CD8-positive, alpha-beta memory T cell (primary cell): ENCODE measurements around the gene ECI2. TPM values are rescaled to one million over a fixed set of nuclear protein-coding genes. Genes with fewer than 3 reads are reported as not detected.

Experiments used
- CTCF ChIA-PET: fragments of 350-600 bp; sonication (Branson Sonifier 250); formaldehyde crosslinking; loops from one replicate; lab custom pipeline; 2021; ENCODE audit warnings: antibody characterized with exemption; lab: Charles Lee
- POLR2A ChIA-PET: fragments of 350-600 bp; sonication (Branson Sonifier 250); formaldehyde crosslinking; loops from one replicate; lab custom pipeline; 2021; ENCODE audit warnings: antibody characterized with exemption; lab: Charles Lee
- DNase-seq, 5 donors: peaks; one replicate each; pipeline versions ENCODE4 v3.0.0 to v3.0.0-alpha.2; 2020 to 2022; ENCODE audit warnings: mixed read lengths in 1 of 5
- H3K27ac ChIP-seq: one replicate; pipeline ENCODE4 v1.7.0; 2013; ENCODE audit warnings: low read depth, mild to moderate bottlenecking, low read length, moderate library complexity
- H3K27me3 ChIP-seq: 2 replicates; pipeline ENCODE4 v1.7.0; 2013; ENCODE audit warnings: low read length, mild to moderate bottlenecking; ENCODE audit not compliant: insufficient read depth, poor library complexity, severe bottlenecking
- H3K36me3 ChIP-seq: 2 replicates; pipeline ENCODE4 v1.7.0; 2013; ENCODE audit warnings: mild to moderate bottlenecking, low read length, moderate library complexity; ENCODE audit not compliant: insufficient read depth
- H3K4me1 ChIP-seq: 2 replicates; pipeline ENCODE4 v1.7.0; 2013; ENCODE audit warnings: mild to moderate bottlenecking, low read length, moderate library complexity; ENCODE audit not compliant: insufficient read depth
- H3K4me3 ChIP-seq: 2 replicates; pipeline ENCODE4 v1.7.0; 2013; ENCODE audit warnings: mild to moderate bottlenecking, low read length
- H3K9me3 ChIP-seq: 2 replicates; pipeline ENCODE4 v1.7.0; 2013; ENCODE audit warnings: mild to moderate bottlenecking, low read length
- H3K27ac Mint-ChIP-seq, 8 donors: one replicate each; pipeline ENCODE4 v1.8.0; 2020 to 2021; ENCODE audit warnings: mixed read lengths in 8 of 8, mild to moderate bottlenecking in 6 of 8, inconsistent platforms in 3 of 8, moderate library complexity in 3 of 8
- H3K27me3 Mint-ChIP-seq, 2 donors: one replicate each; pipeline ENCODE4 v1.8.0; 2020 to 2021; ENCODE audit warnings: mixed read lengths in 2 of 2, mild to moderate bottlenecking in 1 of 2, moderate library complexity in 1 of 2
- H3K36me3 Mint-ChIP-seq, 3 donors: one replicate each; pipeline ENCODE4 v1.8.0; 2020 to 2021; ENCODE audit warnings: mixed read lengths in 3 of 3, inconsistent platforms in 1 of 3, mild to moderate bottlenecking in 1 of 3
- H3K4me1 Mint-ChIP-seq, 3 donors: one replicate each; pipeline ENCODE4 v1.8.0; 2020 to 2021; ENCODE audit warnings: mixed read lengths in 3 of 3, inconsistent platforms in 1 of 3, mild to moderate bottlenecking in 1 of 3
- H3K4me3 Mint-ChIP-seq, 7 donors: one replicate each; pipeline ENCODE4 v1.8.0; 2020 to 2021; ENCODE audit warnings: mixed read lengths in 7 of 7, mild to moderate bottlenecking in 6 of 7, moderate library complexity in 4 of 7, inconsistent platforms in 2 of 7
- H3K9me3 Mint-ChIP-seq, 5 donors: one replicate each; pipeline ENCODE4 v1.8.0; 2020 to 2022; ENCODE audit warnings: mixed read lengths in 5 of 5, mild to moderate bottlenecking in 3 of 5, moderate library complexity in 2 of 5, inconsistent platforms in 1 of 5
- polyA plus RNA-seq: library from polyadenylated mRNA; unstranded; fragments of 300-500 nt; fragmentation: Illumina TruSeq; gene quantifications from one replicate; pipeline ENCODE4 v1.2.3, GENCODE V29; 2021
- total RNA-seq, 2 experiments: library from RNA; stranded (reverse); gene quantifications; one replicate each; pipeline ENCODE4 v1.2.3, GENCODE V29; 2021

ECI2 gene
- total and polyA plus RNA-seq, 3 experiments from 2014 or later = 28.7 to 84.3 (median 29.5) TPM

GRCh38 chr6:4159491-4159890 lies 24.1 kb upstream of the ECI2 start:
- H3K27ac ChIP-seq = no peak overlapping the region
- no peaks in the 10 kb centered on the region for H3K36me3 ChIP-seq
- CTCF ChIA-PET = no interaction called here
- Mint-ChIP-seq H3K9me3 (no peaks in the 10 kb centered on the region), H3K4me3 (no peak overlapping the region), H3K4me1 (peaks cover 2 to 6% (median 4%) of the 10 kb centered on the region in 3 donors), H3K27ac (no peak overlapping the region), H3K27me3 (peaks cover 5 to 7% of the 10 kb centered on the region in 2 donors), H3K36me3 (no peaks in the 10 kb centered on the region)
- POLR2A ChIA-PET = no interaction called here
- no peaks in the 10 kb centered on the region for H3K9me3 ChIP-seq
- no peak overlapping the region for H3K4me3 ChIP-seq
- H3K27me3 ChIP-seq = no peaks in the 10 kb centered on the region
- DNase-seq = no peak
- H3K4me1 ChIP-seq = peaks cover 5% of the 10 kb centered on the region

- Mint-ChIP-seq H3K4me1 (peaks cover 2 to 6% (median 4%) of the 10 kb centered on the region in 3 donors), H3K9me3 (no peaks in the 10 kb centered on the region), H3K27ac (no peak overlapping the region), H3K4me3 (no peak overlapping the region), H3K36me3 (no peaks in the 10 kb centered on the region), H3K27me3 (peaks cover 5 to 12% of the 10 kb centered on the region in 2 donors)
- H3K27me3 ChIP-seq = no peaks in the 10 kb centered on the region
- no peaks in the 10 kb centered on the region for H3K36me3 ChIP-seq
- ChIA-PET CTCF (interaction anchor here (1.5 kb wide), 1 partner anchor 9 kb away, joined by 3 read pairs; no protein-coding TSS in a partner anchor), POLR2A (no interaction called here)
- H3K4me1 ChIP-seq = peaks cover 8% of the 10 kb centered on the region
- no peak for DNase-seq
- no peaks in the 10 kb centered on the region for H3K9me3 ChIP-seq
- H3K27ac ChIP-seq = no peak overlapping the region
- H3K4me3 ChIP-seq = no peak overlapping the region
Observed at GRCh38 chr6:4157506-4157905, 22.1 kb upstream of the ECI2 start.

GRCh38 chr6:4155848-4156466 lies 20.6 kb upstream of the ECI2 start:
- H3K27me3 ChIP-seq = no peaks in the 10 kb centered on the region
- H3K36me3 ChIP-seq = no peaks in the 10 kb centered on the region
- H3K4me3 Mint-ChIP-seq = no peak overlapping the region
- peaks cover 8% of the 10 kb centered on the region for H3K4me1 ChIP-seq
- H3K36me3 Mint-ChIP-seq = no peaks in the 10 kb centered on the region
- CTCF ChIA-PET = interaction anchor here (0.6 to 2.7 kb wide), 22 partner anchors 10 to 870 kb away, joined by 3 to 13 read pairs (median 4); partner anchors contain the start of genes ECI2 and FAM50B
- DNase-seq = peak; percentile 61 to 81 (median 66)
- no peak overlapping the region for H3K27ac ChIP-seq
- H3K27me3 Mint-ChIP-seq = peaks cover 8 to 20% of the 10 kb centered on the region in 2 donors
- peaks cover 2 to 6% (median 4%) of the 10 kb centered on the region in 3 donors for H3K4me1 Mint-ChIP-seq
- no peak overlapping the region for H3K4me3 ChIP-seq
- POLR2A ChIA-PET = interaction anchor here (0.5 kb wide), 1 partner anchor 20 kb away, joined by 5 read pairs; the partner anchor contains the start of gene ECI2
- H3K9me3 Mint-ChIP-seq = no peaks in the 10 kb centered on the region
- no peak overlapping the region for H3K27ac Mint-ChIP-seq
- H3K9me3 ChIP-seq = no peaks in the 10 kb centered on the region

GRCh38 chr6:4153514-4153985 lies 18.2 kb upstream of the ECI2 start:
- Mint-ChIP-seq H3K9me3 (no peaks in the 10 kb centered on the region), H3K36me3 (no peaks in the 10 kb centered on the region), H3K4me1 (peaks cover 2 to 6% (median 4%) of the 10 kb centered on the region in 3 donors), H3K4me3 (no peak overlapping the region), H3K27me3 (peaks cover 10 to 29% of the 10 kb centered on the region in 2 donors), H3K27ac (no peak overlapping the region)
- no peaks in the 10 kb centered on the region for H3K27me3 ChIP-seq
- no peak overlapping the region for H3K27ac ChIP-seq
- no peaks in the 10 kb centered on the region for H3K36me3 ChIP-seq
- DNase-seq = no peak
- ChIA-PET CTCF (interaction anchor here (0.8 to 2.7 kb wide), 6 partner anchors 20 to 304 kb away, joined by 3 to 11 read pairs (median 4); partner anchors contain the start of gene FAM50B), POLR2A (no interaction called here)
- H3K4me1 ChIP-seq = peaks cover 8% of the 10 kb centered on the region
- H3K9me3 ChIP-seq = no peaks in the 10 kb centered on the region
- no peak overlapping the region for H3K4me3 ChIP-seq

GRCh38 chr6:4145083-4145482 lies 9.7 kb upstream of the ECI2 start:
- H3K9me3 Mint-ChIP-seq = no peaks in the 10 kb centered on the region

GRCh38 chr6:4139272-4139671 lies 3.9 kb upstream of the ECI2 start:
- Mint-ChIP-seq H3K27me3 (no peaks in the 10 kb centered on the region), H3K4me3 (peak overlapping the region in 3 of 7 donors; percentile 29 to 73 (median 55)), H3K4me1 (peaks cover 24 to 43% (median 36%) of the 10 kb centered on the region in 3 donors), H3K36me3 (peaks cover 0 to 8% (median 2%) of the 10 kb centered on the region in 3 donors), H3K27ac (peak overlapping the region in 5 of 8 donors; percentile 8 to 80 (median 38)), H3K9me3 (no peaks in the 10 kb centered on the region)
- POLR2A ChIA-PET = interaction anchor here (0.6 kb wide), 1 partner anchor 86 kb away, joined by 3 read pairs; no protein-coding TSS in a partner anchor
- H3K36me3 ChIP-seq = no peaks in the 10 kb centered on the region
- DNase-seq = no peak
- H3K27me3 ChIP-seq = no peaks in the 10 kb centered on the region
- H3K4me3 ChIP-seq = no peak overlapping the region
- no peak overlapping the region for H3K27ac ChIP-seq
- peaks cover 17% of the 10 kb centered on the region for H3K4me1 ChIP-seq
- H3K9me3 ChIP-seq = no peaks in the 10 kb centered on the region
- CTCF ChIA-PET = interaction anchor here (1.1 to 2.6 kb wide), 2 partner anchors 17 to 118 kb away, joined by 3 to 10 read pairs; a partner anchor contains a TSS

More at GRCh38 chr6:4145083-4145482, 9.7 kb upstream of the ECI2 start:
- H3K4me1 Mint-ChIP-seq = peaks cover 0 to 2% (median 0%) of the 10 kb centered on the region in 3 donors
- no peak for DNase-seq
- Histone ChIP-seq H3K4me1 (no peaks in the 10 kb centered on the region), H3K4me3 (no peak overlapping the region), H3K36me3 (no peaks in the 10 kb centered on the region), H3K27ac (no peak overlapping the region), H3K27me3 (no peaks in the 10 kb centered on the region), H3K9me3 (no peaks in the 10 kb centered on the region)
- peaks cover 0 to 2% (median 0%) of the 10 kb centered on the region in 3 donors for H3K36me3 Mint-ChIP-seq
- H3K27ac Mint-ChIP-seq = no peak overlapping the region
- H3K4me3 Mint-ChIP-seq = no peak overlapping the region
- peaks cover 2% of the 10 kb centered on the region in 2 donors for H3K27me3 Mint-ChIP-seq
- ChIA-PET CTCF (interaction anchor here (1.1 to 1.2 kb wide), 2 partner anchors 9 to 11 kb away, joined by 3 to 4 read pairs; no protein-coding TSS in a partner anchor), POLR2A (no interaction called here)

GRCh38 chr6:4138186-4138585 lies 2.8 kb upstream of the ECI2 start:
- H3K36me3 ChIP-seq = no peaks in the 10 kb centered on the region
- H3K27ac ChIP-seq = no peak overlapping the region
- peaks cover 26% of the 10 kb centered on the region for H3K4me1 ChIP-seq
- Mint-ChIP-seq H3K27ac (peak overlapping the region in 2 of 8 donors; percentile 22 to 30), H3K4me3 (peak overlapping the region in 1 of 7 donors; percentile 64), H3K4me1 (peaks cover 33 to 54% (median 46%) of the 10 kb centered on the region in 3 donors), H3K9me3 (no peaks in the 10 kb centered on the region), H3K36me3 (peaks cover 0 to 18% (median 7%) of the 10 kb centered on the region in 3 donors), H3K27me3 (no peaks in the 10 kb centered on the region)
- ChIA-PET CTCF (interaction anchor here (1.6 to 2.6 kb wide), 3 partner anchors 18 to 120 kb away, joined by 4 to 10 read pairs (median 10); a partner anchor contains a TSS), POLR2A (interaction anchor here (1.4 kb wide), 1 partner anchor 117 kb away, joined by 5 read pairs; a partner anchor contains a TSS)
- no peak overlapping the region for H3K4me3 ChIP-seq
- no peak for DNase-seq
- no peaks in the 10 kb centered on the region for H3K27me3 ChIP-seq
- H3K9me3 ChIP-seq = no peaks in the 10 kb centered on the region
